HG03060 (cell line): ENCODE results near the gene CELF2.

Source experiments
- ATAC-seq: cut with Tn5 transposase; IDR thresholded peaks from one replicate; pipeline ENCODE4 v1.9.1; 2021; ENCODE audit warnings: low read depth, moderate number of reproducible peaks; ENCODE audit not compliant: unreplicated experiment

The CELF2 gene

DNA sequence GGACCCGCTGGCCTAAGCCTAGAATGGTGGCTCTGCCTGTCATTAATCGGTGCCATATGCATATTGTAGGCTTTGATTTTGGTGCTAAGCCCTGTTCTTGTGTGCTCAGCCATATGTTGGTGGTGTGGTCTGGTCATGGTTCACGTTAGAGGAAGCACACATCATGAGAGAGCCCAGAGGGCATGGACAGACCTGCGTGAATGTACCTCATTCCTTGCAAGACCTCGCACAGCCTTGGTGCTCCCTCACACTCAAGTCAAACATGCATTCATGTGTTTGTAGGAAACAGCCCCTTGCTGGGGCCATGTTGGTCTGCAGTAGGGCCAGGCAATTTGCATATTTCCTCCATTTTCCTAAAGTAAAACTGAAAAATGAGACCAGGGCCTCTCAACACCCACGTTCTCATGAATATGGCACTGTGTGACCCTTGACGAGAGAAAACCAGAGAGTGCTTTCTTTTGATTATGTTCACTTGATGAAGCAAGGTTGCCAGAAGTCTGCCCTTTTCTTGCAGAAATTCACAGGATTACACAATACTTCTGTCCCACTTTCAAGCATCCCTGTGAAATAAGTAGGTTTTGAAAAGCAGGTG is 268.7 kb downstream of the CELF2 start:
- peak; percentile 93 for ATAC-seq

DNA sequence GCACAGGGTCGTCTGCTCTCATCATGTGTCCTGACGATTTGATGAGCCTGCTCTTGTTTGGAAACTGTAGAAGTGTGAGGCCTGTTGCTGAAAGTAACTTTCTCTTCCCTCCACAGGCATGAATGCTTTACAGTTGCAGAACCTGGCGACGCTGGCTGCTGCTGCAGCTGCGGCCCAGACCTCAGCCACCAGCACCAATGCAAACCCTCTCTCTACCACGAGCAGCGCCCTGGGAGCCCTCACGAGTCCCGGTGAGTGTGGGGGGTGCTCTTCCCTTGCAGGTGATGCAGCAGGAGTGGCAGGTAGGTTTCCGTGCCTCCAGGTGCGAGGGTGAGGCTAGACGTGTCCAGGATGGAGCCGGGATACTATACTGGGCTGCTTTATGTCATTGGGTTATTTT is 270.6 kb downstream of the CELF2 start:
- ATAC-seq: no peak

DNA sequence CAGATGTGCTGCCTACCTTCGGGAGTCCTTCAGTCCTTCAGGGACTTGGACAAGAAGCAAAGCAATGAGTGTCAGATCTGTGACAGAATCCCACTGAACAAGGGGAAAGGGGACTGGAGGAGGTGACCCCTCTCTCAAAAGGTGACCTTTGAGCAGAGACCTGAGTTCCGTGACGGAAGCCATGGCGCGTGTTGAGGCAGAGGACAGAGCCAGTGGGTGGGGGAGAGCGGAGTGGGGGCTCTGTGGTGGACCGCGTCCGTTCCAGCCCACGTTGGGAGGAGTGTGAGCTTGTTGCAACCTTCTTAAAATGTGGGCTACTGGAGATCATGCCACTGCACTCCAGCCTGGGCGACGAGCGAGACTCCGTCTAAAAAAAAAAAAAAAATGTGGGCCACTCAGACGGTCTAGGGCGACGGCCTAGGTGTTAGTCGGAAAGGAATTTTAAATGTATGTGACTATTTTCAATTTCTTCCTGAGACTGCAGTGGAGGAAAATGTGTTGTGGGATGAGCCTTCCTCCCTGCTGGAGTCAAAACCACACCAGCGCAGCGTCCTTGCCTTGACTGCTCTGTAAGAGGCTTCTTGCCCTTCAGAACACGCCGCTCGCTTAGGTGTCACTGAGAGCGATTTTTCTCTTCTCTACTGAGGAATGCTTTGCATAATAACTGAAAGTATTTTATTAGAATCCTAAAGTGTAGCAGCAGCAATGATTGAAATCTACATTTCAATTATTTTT is 272.7 kb downstream of the CELF2 start:
- no peak for ATAC-seq

DNA sequence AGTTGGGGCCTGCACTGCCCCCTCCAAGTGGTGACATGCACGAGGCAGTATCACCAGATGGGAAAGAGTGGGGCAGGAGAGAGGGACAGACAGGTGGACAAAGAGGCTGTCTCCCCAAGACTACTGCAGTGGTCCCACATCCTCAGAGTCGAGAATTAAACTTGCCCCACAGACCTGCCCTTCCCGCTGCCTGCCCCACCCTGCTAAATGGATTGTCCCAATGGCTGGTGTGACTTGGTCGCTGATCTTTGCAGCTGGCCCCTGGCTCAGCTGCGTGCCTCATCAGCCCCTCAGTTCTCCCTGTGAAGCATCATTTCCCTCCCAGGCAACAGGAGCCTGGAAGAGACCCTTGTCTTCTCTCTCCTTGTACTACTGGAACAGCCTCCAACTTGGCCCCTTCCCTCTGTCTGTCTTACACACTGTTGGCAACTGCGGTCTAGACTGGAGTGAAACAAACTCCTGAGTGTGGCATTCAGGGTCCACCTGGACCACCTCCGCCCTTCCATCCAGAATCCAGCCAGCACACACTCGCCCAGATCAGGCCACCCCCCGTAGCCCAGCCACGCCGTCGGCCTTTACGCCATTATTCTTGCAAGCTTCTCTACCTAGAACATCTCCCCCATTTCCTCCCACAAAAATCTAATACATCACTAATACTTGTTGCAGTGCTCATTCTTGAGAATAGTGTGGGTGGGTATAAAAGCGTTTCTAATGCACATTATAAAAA is 275.1 kb downstream of the CELF2 start:
- no peak for ATAC-seq

DNA sequence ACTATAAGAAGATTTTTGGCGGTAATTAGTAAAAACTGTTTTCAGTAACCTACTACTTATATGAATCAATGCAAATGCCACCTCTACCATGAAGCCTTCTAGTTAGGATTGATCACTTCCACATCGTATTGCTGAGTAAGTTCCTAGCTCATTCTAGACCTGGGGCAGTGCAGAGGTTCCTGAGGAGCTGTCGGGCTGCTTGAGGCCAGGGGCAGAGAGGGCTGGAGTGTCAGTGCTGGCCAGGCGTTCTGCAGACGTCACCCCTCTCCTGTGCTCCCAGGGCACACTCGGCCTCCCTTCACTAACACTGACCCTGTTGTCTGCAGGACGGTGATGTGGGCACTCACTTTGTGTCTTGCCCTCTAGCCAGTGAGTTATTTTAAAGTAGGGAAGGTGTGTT is 275.7 kb downstream of the CELF2 start:
- no peak for ATAC-seq

DNA sequence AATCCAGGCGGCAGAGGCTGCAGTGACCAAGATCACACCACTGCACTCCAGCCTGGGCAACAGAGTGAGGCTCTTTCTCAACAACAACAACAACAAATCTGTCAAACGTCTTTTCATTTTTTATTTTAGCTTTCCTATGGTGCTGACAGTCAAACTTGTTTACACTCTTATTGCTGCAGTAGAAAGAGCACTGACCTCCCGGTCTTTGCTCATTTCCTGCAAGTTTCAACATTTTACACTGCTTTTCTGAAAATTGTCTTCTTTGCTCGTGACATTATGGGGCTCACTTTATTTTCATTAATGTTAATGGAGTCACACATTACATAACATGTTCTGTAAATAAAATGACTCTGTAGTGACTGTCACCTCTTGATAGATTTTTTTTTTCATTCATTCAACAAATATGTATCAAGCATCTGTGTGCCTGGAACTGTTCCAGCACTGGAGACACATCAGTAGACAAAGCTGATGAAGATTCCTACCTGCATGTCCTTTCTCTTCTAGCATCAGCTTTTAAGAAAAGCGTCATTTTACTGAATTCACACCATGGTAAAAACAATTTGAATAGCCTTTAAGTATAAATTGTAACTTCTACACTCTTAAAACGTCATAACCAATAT is 277.3 kb downstream of the CELF2 start:
- no peak for ATAC-seq

DNA sequence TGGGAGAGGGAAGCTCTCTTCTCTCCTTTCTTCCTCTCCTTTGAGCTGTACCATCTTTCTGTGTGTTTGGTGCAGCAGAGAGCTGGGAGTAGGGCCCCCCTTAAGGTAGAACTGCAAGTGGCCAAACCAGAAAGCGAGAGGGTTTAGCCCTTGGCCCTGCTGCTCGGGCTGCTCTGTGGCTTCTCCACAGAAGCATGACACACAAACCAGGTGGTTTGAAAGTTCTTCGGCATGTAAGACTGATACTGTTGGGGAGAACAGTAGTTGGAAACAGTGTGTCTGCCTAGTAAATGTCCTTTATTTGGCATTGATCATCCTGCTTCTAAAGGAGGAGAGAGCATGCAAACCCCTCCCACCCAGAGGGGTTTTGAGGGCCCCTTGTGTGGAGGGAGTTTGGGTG is 277.8 kb downstream of the CELF2 start:
- ATAC-seq: no peak

DNA sequence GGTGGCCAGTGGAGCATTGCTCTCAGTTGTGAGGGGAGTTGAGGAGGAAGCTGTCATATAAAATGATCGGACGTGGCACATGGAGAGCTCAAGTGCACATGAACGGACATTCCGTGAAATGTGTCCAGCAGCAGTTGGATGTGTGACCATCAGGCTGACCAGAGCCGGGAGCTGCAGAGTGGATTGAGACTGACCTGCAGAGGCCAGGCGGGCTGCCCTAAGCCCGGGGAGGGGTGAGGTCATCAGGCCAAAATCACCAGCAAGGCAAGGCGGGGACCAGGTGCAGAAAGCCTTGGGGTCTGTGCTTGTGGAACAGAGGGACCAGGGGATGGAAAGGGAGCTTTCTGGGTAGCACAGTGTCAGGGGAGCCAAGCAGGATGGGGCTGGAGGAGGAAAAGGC is 279.5 kb downstream of the CELF2 start:
- no peak for ATAC-seq

DNA sequence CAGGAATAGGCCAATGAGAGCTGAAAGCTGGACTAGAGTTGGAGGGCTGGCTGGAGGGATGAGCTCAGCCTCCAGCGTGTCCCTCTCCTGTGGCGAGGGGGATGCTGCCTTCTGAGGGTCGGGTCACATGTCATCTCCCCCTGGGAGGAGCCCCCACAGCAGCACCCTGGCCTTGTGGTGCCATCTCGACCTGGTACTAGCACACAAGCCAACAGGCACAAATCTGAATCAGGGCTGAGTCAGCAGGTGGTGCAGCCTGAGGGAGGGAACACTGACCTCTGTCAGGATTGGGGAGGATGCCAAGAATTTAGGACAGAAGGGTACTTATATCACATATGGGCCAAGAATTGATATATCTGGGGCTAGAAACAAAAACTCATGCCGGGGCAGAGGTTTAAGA is 280.4 kb downstream of the CELF2 start:
- no peak for ATAC-seq

DNA sequence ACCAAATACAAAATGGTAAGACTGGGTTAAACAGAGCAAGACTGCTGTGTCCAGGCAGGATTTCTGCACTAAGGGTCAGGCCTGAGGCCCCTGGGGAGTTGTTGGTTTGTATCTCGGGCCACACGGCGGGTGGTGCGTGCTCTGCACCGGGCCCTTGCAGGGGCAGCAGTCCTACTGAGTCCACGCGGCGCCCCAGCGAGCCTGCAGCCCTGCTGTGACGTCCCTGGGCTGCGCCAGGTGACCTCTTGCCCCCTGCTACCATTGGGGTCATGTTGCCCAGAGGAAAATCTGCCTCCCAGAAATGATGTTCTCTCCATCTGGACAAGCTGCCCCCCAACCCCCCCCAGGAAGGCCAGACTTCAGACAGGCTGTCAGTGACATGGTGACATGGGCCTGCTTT is 281.5 kb downstream of the CELF2 start:
- no peak for ATAC-seq

DNA sequence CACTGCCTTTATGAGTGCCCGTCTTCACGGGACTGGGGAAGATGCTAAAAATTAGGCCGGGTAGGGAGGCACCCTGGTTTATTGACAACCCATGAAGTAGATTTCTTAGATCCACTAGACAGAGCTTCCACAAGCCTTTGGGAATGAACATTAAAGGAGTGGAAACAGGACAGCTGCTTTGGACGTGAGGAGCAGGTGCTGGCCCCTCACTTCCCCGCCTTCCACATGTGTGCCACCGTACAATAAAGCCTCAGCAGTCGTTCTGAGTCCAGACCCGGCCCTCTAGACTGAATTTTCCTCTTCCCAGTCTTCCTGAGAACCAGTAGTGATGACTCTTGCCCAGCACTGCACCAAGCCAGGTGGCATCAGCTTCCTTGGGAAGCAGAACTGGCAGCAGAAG is 282.4 kb downstream of the CELF2 start:
- no peak for ATAC-seq

DNA sequence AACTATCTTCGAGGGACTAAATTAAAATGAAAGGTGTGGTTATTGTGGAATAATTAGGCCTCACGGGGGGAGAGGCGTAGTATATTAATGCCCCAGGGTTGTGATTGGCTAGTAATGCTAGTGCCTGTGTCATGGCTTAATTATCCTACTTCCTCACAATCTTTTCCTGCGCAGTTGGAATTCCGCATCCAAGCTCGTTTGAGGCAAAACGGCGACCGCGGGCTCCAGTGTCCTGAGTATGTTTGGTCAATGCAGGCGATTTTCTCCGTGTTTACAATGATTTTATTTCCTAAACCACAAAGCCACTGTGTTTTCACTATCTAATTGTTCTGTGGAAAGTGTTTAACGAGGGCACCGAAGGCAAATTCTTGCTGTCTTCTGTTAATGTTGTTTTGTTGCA is 282.9 kb downstream of the CELF2 start:
- ATAC-seq: no peak

DNA sequence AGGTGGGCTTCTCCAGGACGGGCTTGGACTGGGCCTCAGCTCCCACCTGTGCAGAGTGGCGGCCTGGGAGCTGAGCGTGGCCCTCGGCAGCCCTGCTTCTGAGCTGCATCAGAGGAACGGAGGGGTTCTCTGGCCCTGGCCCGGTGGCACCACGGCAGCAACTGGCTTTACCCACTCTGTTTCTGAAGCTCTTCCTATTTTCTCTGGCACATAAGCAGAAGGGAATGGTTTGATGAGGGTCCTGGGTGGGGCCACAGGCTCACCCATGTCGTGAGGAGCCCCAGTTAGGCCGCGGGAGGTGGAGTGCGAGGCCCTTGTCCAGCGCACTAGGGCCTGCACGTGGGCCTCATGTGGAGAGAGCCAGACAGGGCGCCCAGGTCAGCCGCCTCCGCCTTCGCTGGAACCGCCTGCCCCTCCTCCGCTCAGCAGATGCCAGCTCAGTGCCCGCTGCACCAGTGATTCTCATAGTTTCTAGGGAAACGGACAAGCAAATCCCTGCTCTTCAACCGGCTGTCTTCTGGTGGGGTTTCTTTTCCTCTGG is 284.0 kb downstream of the CELF2 start:
- no peak for ATAC-seq

DNA sequence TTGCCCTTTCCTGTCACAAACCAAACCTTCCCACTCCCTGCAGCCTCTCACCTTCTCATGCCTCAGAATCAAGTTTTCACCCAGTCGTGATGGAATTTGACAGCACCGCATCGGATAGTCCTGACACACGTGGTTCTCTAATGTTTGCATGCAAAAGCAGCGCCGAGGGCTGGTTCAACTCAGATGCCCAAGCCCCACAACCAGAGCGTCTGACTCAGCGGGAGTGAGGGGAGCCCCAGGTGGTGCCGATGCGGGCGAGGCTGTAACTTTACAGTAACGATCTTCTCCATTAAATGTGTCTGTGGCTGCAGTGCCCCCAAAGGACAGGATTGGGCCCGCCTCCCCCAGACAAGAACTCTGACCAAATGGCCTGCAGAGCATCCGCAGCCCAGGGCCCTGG is 284.5 kb downstream of the CELF2 start:
- ATAC-seq: no peak

DNA sequence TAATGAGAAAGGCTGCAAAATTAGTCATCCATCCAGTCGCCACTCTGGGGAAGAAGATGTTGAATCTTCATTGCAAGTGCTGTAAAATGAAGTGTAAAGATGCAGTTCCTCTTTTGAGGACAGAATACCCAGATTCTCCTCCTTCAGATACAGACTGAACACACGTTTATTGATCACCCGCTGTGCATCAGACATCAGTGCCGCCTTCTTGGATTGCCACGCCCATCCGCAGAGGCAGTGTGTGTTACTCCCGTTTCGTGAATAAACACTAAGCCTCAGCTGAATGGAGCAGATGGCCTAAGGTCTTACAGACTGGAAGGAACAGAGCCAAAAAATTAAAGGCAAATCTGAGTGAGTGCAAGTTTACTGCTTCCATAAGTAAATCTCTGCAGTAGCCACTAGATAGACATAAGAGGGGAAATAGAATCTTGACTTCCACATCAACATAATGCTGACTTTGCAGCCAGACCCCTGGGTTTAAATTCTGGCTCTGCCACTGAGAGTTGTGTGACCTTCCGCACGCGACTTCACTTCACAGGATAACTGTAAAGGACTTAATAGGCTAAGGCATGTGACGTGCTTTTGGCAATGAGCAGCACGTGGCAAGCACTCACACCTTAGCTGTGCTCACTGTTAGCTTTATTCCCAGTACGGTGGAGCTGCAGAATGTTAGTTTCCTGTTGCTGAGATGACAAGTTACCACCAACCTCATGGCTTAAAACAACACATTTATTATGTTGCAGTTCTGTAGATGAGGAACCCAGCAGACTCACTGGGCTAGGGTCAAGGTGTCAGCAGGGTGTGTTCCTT is 285.9 kb downstream of the CELF2 start:
- no peak for ATAC-seq

DNA sequence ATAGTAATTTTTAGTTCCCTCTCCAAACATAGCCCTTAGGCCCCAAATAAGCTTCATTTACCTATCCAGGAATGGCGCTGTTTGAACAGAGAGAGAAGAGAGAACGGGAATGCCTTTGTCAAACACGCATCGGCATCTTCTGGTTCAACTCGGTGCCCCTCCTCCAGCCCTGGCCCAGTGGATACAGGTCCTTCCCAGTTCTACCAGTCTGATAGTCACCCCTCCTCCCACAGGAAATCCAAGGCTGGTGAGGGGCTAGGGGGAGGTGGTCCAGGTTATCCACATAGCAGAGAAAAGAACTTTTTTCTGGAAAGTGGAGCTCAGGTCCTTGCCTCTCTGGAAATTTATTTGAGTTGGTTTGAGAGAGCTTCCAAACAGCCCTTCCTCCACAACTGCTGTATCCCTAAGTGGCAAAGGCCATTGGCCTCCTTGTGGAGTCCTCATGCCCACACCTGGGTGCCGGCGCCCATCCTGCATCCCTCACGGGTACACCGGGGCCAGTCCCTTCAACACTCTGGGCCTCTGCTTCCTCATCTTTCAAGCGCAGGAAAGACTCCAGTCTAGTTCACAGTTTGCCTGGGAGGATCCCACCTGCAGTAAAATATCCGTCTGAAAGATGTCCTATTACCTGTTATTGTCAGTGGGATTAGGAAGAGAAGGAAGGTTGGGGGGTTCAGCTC is 287.4 kb downstream of the CELF2 start:
- no peak for ATAC-seq

DNA sequence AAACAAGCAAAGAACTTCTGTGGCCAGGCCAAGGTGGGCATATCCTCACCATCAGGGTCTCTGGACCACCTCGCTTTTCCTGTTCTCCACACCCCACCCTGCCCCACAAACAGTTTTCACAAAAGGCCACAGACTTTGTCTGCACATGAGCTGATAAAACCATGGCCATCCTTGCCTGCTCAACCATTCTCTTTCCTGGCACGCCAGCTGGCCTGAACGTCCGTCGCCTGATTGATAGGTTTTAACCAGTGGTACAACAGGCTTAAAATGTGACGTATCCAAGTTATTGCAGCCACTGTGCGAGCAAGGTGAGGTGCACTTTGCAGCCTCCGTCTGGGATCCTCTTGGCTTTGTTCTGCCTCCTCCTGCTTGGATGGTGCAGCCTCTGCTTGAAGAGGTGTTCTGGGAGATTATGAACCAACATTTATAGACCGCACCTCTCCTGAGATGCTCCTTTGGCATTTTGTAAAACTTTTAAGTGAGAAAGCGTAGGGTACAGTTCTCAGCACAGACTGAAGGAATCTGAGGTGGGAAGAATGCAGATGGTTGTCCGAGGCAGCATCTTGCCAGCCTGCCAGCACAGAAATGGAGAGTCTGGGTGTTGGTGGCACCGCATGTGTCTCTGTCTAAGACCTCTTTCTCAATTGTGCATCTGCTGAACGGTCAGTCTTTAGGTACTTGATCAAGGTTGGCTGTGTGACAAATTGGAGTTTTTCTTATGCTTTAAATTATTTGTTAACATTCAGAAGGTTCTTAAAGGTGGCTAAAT is 288.3 kb downstream of the CELF2 start:
- no peak for ATAC-seq

DNA sequence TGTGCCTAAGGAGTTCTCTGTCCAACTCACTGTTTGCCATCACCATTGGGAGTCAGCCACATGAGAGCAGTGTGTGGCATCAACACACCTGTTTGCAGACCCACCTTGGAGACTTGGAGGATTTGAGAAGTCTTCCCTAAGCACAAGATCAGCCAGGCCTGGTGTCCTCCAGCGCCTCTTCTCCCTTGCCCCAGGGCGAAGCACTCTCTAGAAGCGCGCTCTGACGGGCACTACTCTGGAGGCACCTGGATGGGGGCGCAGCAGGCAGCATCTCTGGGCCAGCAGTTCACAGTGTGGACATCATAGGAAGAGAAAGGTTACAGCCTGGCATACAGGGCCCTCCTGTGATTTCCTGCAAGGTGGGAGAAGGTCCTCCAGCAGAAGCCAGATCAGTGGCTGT is 289.3 kb downstream of the CELF2 start:
- ATAC-seq: no peak

DNA sequence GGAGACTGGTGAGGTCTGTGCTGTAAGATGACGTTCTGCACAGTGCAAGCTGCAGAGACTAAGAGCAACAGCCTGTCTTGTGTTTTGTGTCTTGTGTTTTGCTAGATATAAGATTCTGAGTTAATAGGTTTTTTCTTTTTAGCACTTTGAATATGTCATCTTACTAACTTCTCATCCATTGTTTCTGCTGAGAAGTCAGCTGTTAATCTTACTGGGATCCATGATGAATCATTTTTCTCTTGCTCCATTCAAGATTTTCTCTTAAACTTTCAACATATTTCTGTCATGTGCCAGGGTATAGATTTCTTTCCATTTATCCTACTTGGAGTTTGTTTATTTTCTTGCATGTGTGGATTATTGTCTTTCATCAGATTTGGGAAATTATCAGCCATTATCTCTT is 290.3 kb downstream of the CELF2 start:
- no peak for ATAC-seq
